SH-SY5Y (cell line): ENCODE data around the gene ARHGAP33.

Experiments
- GATA2 ChIP-seq: IDR thresholded peaks from 2 replicates; pipeline ENCODE4 v1.6.1; 2011; ENCODE audit warnings: mild to moderate bottlenecking, low read depth, low read length
- GATA3 ChIP-seq: IDR thresholded peaks from 2 replicates; pipeline ENCODE4 v1.6.1; 2011; ENCODE audit warnings: low read depth, mild to moderate bottlenecking, low read length, moderate library complexity

DNA sequence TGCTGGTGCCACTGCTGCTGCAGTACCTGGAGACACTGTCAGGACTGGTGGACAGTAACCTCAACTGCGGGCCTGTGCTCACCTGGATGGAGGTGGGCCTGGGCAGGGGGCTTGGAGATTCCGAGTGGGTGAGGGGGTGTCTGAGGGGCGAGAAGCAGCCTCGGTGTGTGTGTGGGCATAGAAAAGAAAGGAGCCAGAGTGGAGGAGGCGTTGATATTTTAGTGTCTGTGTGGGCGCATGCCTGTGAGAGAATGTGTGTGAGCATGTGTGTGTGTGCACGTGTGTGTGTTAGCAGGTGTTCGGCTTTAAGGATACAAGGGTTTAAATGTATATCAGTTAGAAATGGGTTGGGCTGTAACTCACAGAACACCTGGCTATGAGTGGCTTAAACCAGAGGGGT is 3.7 kb downstream of the ARHGAP33 start:
- TF ChIP-seq GATA2, result no peak
- TF ChIP-seq GATA3, result no peak
